Stimulated activated naive CD4-positive, alpha-beta T cell treated with Interleukin-2 at 50 U/mL for 16 hours (primary cell): ENCODE data around the gene CFAP45.

Experiments
- DNase-seq: peaks from one replicate; lab custom pipeline; 2025; lab: John Stamatoyannopoulos, UW

The CFAP45 gene

DNA sequence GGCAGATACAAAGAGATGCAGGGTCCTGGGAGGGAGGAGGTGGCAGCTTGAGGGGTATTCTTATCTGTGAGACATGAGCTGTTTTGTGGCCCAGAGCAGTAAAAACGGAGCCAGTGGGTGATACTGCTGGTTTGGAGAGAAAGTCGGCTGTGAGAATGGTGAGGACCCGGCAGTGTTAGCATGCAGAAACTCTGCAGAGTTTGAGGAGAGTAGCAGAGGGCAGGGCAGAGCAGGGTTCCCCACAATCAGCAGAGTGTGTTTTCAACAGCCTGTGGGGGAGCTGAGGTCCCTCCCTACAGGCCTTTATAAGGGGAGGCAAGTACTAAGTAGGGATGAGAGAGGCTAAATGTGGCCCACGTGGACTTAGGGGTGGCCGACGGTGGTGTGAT is 72.9 kb downstream of the CFAP45 start:
- no peak for DNase-seq

DNA sequence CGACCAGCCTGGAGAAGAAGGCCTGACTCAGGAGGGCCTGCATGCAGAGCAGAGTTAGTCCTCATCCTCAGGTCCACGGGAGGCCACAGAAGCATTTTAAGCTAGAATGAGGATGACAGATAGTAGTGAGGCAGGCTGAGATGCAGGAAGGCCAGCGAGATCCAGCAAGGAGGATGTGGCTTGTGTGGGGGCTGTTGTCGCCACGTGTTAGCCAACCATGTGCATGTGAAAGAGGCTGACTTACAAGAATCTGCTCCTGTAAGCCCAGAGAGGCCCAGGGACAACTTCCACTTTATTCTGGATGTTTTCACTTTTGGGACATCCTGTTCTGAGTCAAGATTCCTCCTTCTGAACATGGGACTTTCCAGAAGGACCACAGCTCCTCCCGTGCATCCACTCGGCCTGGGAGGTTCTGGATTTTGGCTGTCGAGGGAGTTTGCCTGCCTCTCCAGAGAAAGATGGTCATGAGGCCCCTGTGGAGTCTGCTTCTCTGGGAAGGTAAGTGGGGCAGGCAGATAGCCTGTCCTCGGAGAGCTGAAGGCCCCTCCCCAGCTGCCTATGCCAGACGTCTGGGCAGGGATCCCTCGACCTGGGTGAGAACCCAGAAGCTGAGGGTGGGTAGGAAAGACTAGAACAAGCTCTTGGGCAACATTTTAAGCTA is 73.4 kb downstream of the CFAP45 start, which contains the start of gene SLAMF8:
SLAMF8 (plus strand) TSS at position 433 of the 661 bp plus-strand sequence; CDS start at position 459, 26 bp downstream.
- peak; percentile 43 for DNase-seq

DNA sequence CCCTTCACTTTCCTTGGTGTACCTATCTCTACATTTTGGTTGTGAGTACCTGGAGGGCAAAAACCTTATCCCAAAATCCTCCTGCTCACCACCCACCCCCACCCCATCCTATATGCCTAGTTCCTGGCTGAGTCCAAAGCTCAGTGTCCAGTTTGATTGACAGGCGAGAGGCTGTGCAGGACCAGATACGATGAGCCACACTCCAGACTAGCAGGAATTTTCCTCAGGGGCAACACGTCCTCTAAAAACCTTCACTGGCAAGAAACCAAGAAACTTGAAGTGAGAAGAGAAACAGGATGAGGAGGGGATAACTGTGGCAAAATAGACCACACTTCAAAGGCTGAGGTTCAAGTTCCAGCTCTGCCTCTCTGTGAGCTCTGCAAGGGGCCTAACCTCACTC is 74.4 kb downstream of the CFAP45 start:
- no peak for DNase-seq

DNA sequence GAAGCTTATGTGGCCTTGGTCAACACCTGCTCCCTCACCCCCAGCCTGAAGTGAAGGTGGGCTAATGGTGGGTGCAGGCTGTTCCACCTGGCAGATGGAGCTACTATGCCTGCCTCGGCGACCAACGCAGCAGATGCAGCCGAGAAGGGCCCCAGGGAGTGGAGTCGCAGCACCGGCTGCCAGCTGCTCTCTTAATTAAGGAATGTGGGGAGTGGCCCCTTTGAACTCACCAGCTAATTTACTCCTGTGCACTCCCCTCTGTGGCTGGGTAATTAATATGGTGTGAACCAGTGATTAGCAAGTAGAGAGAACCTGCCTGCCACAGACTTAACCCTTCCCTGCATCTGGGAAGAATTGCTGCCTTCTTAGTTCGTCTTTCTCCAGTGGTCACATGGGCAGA is 76.6 kb downstream of the CFAP45 start:
- DNase-seq: no peak
